K562 (cell line): ENCODE measurements around the gene CHD2. TPM values are rescaled to one million over a fixed set of nuclear protein-coding genes. Genes with fewer than 3 reads are reported as not detected.
A peak's percentile ranks its signal among the peaks of the same experiment; 100 is the strongest.

Experiments
- ATAC-seq: fragments of 200-7000 bp; cut with Tn5 transposase; 3 replicates; pipeline ENCODE4 v1.9.1; 2020; ENCODE audit warnings: moderate library complexity
- BruUV-seq: library from RNA; stranded (reverse); fragments of 400-500 nt; replicated peaks from 2 replicates; lab custom pipeline; 2021; lab: Mats Ljungman, UMichigan
- CTCF ChIA-PET: fragments of 300-600 bp; formaldehyde crosslinking; extraction: SDS; loops from one replicate; lab custom pipeline; 2021; ENCODE audit warnings: low intra/inter-chr PET ratio; lab: Yijun Ruan, JAX
- POLR2A ChIA-PET: fragments of 300-600, 350-650 bp; sonication (Branson Sonifier 250); formaldehyde crosslinking; extraction: SDS; loops from one replicate; lab custom pipeline; 2021; ENCODE audit warnings: antibody characterized with exemption, inconsistent platforms; lab: Yijun Ruan, JAX
- DNase-seq, 4 experiments: peaks; one replicate each; pipeline versions ENCODE4 v3.0.0 to v3.0.0-alpha.2; 2011 to 2018; ENCODE audit warnings: low spot score in 3 of 4, mixed read lengths in 3 of 4; ENCODE audit errors: extremely low read depth in 1 of 4
- FAIRE-seq: peaks from 2 replicates; lab custom pipeline; 2011; peaks lifted over from hg19 to GRCh38; lab: Jason Lieb, UNC
- H2AFZ ChIP-seq: 2 replicates; pipeline ENCODE4 v1.6.0; 2011; ENCODE audit warnings: low read depth, low read length, control low read depth, inconsistent platforms
- H3K27ac ChIP-seq: fragments of 200-600 bp; 3 replicates; pipeline ENCODE4 v1.8.0; 2011; ENCODE audit warnings: low read depth, mild to moderate bottlenecking, control low read depth, inconsistent platforms, low read length, moderate library complexity, mixed read lengths; ENCODE audit errors: extremely low read depth
- H3K27me3 ChIP-seq, 2 experiments: fragments of 300-600 bp in 1 of 2; 2 replicates in 1 of 2; 3 replicates in 1 of 2; pipeline versions ENCODE4 v1.6.0 to v1.8.0; 2011; ENCODE audit warnings: inconsistent platforms in 2 of 2, low read length in 2 of 2, mild to moderate bottlenecking in 1 of 2, mixed read lengths in 1 of 2, moderate library complexity in 1 of 2; ENCODE audit not compliant: control insufficient read depth in 2 of 2, insufficient read depth in 2 of 2
- H3K36me3 ChIP-seq: fragments of 300-600 bp; 3 replicates; pipeline ENCODE4 v1.8.0; 2011; ENCODE audit warnings: mild to moderate bottlenecking, low read length, inconsistent platforms; ENCODE audit not compliant: control insufficient read depth, insufficient read depth
- H3K4me1 ChIP-seq, 2 experiments: fragments of 200-600 bp in 1 of 2; replicated peaks in 1 of 2; 2 replicates in 1 of 2; 3 replicates in 1 of 2; pipeline versions ENCODE4 v1.5.1 to v1.8.0; 2011; ENCODE audit warnings: inconsistent platforms in 2 of 2, low read length in 2 of 2, mild to moderate bottlenecking in 1 of 2, mixed read lengths in 1 of 2, moderate library complexity in 1 of 2; ENCODE audit not compliant: control insufficient read depth in 2 of 2, insufficient read depth in 2 of 2
- H3K4me2 ChIP-seq: 2 replicates; pipeline ENCODE4 v1.6.1; 2011; ENCODE audit warnings: low read length, control low read depth, inconsistent platforms, mixed read lengths; ENCODE audit not compliant: insufficient read depth
- H3K4me3 ChIP-seq: fragments of 200-600 bp; sonication (generic), shearing (Covaris generic); 2 replicates; pipeline ENCODE4 v1.5.1; 2016; ENCODE audit warnings: control low read depth, inconsistent platforms
- H3K79me2 ChIP-seq: fragments of 200-600 bp; 3 replicates; pipeline ENCODE4 v1.8.0; 2011; ENCODE audit warnings: low read length, inconsistent platforms; ENCODE audit not compliant: control insufficient read depth, insufficient read depth
- H3K9ac ChIP-seq, 2 experiments: 2 replicates each; pipeline versions ENCODE4 v1.6.0 to v1.6.1; 2011; ENCODE audit warnings: low read depth in 2 of 2, low read length in 2 of 2, control low read depth in 1 of 2, inconsistent platforms in 1 of 2, mild to moderate bottlenecking in 1 of 2, mixed read lengths in 1 of 2; ENCODE audit not compliant: insufficient read depth in 1 of 2
- H3K9me1 ChIP-seq: one replicate; pipeline ENCODE4 v1.6.0; 2011; ENCODE audit warnings: inconsistent platforms, mild to moderate bottlenecking, low read length, moderate library complexity; ENCODE audit not compliant: control insufficient read depth, insufficient read depth
- H3K9me3 ChIP-seq: replicated peaks from 2 replicates; pipeline ENCODE4 v1.5.1; 2011; ENCODE audit warnings: low read depth, low read length, inconsistent platforms; ENCODE audit not compliant: control insufficient read depth, insufficient read depth
- H4K20me1 ChIP-seq: replicated peaks from 2 replicates; pipeline ENCODE4 v1.6.1; 2011; ENCODE audit warnings: low read length, inconsistent platforms, mixed read lengths; ENCODE audit not compliant: control insufficient read depth, insufficient read depth
- ARNT ChIP-seq, 2 experiments: fragments of 450-650 bp; IDR thresholded peaks; 2 replicates each; pipeline ENCODE4 v1.6.1; 2016; ENCODE audit warnings: mild to moderate bottlenecking in 1 of 2
- CBX1 ChIP-seq: sonication (generic); IDR thresholded peaks from 2 replicates; pipeline ENCODE4 v1.6.1; 2016; ENCODE audit warnings: antibody characterized with exemption, low read depth, mild to moderate bottlenecking
- CBX2 ChIP-seq: fragments of 200-600 bp; sonication (generic); IDR thresholded peaks from one replicate; pipeline ENCODE4 v1.6.1; 2012; ENCODE audit warnings: mild to moderate bottlenecking, low read length, inconsistent platforms; ENCODE audit not compliant: insufficient read depth, poor library complexity, severe bottlenecking
- CBX3 ChIP-seq, 2 experiments: IDR thresholded peaks; 1 replicate in 1 of 2; 2 replicates in 1 of 2; pipeline ENCODE4 v1.6.1; 2012; ENCODE audit warnings: inconsistent platforms in 2 of 2, low read length in 2 of 2, borderline replicate concordance in 1 of 2, control low read depth in 1 of 2
- CBX5 ChIP-seq: IDR thresholded peaks from 2 replicates; pipeline ENCODE4 v1.6.1; 2014; ENCODE audit warnings: low read depth, borderline replicate concordance
- HOXB6 ChIP-seq: fragments of 250-450 bp; sonication (Bioruptor Pico); IDR thresholded peaks from 2 replicates; pipeline ENCODE4 v1.5.1; 2022; ENCODE audit warnings: mild to moderate bottlenecking, borderline replicate concordance
- PHB2 ChIP-seq: fragments of 450-650 bp; IDR thresholded peaks from 2 replicates; pipeline ENCODE4 v1.6.1; 2017; ENCODE audit warnings: low read depth
- PTTG1 ChIP-seq: fragments of 450-650 bp; IDR thresholded peaks from 2 replicates; pipeline ENCODE4 v1.6.1; 2016; ENCODE audit warnings: low read depth, mild to moderate bottlenecking, missing genetic modification characterization, missing compliant biosample characterization
- RUNX1 ChIP-seq: sonication (generic); IDR thresholded peaks from 2 replicates; pipeline ENCODE4 v1.6.1; 2016; ENCODE audit warnings: antibody characterized with exemption, low read depth
- SMAD3 ChIP-seq: fragments of 450-650 bp; formaldehyde crosslinking; conservative IDR thresholded peaks from 2 replicates; pipeline ENCODE4 v1.4.0; 2020; ENCODE audit warnings: mild to moderate bottlenecking
- TAF7 ChIP-seq: fragments of 450-650 bp; IDR thresholded peaks from 2 replicates; pipeline ENCODE4 v1.6.1; 2016; ENCODE audit warnings: missing genetic modification characterization, missing compliant biosample characterization
- TCF3 ChIP-seq: sonication (generic); formaldehyde crosslinking; IDR thresholded peaks from 2 replicates; pipeline ENCODE4 v1.4.0; 2020; ENCODE audit warnings: mild to moderate bottlenecking, missing genetic modification reagents
- XRCC3 ChIP-seq: fragments of 450-650 bp; IDR thresholded peaks from 2 replicates; pipeline ENCODE4 v1.6.1; 2017; ENCODE audit warnings: mild to moderate bottlenecking, moderate library complexity
- ZEB2 ChIP-seq: fragments of 450-650 bp; IDR thresholded peaks from 2 replicates; pipeline ENCODE4 v1.6.1; 2016
- ZNF140 ChIP-seq: fragments of 250-450 bp; sonication (Bioruptor Pico); IDR thresholded peaks from 2 replicates; pipeline ENCODE4 v1.8.0; 2021; ENCODE audit warnings: moderate library complexity, mild to moderate bottlenecking, inconsistent platforms
- ZNF561 ChIP-seq: fragments of 450-650 bp; formaldehyde crosslinking; conservative IDR thresholded peaks from 2 replicates; pipeline ENCODE4 v1.4.0; 2020; ENCODE audit warnings: mild to moderate bottlenecking, moderate library complexity
- ZNF764 ChIP-seq: fragments of 250-450 bp; sonication (Bioruptor Pico); IDR thresholded peaks from 2 replicates; pipeline ENCODE4 v1.4.0; 2020; ENCODE audit warnings: low read depth, mild to moderate bottlenecking, moderate library complexity
- WGBS: fragments of 100-300 bp; shearing (Covaris generic); methylation state at CpG from one replicate; pipeline ENCODE4 v1.1.6; 2016; ENCODE audit warnings: low coverage, mixed read lengths; ENCODE audit not compliant: insufficient coverage; ENCODE audit errors: missing lambda C conversion rate; 5-methylcytosine and 5-hydroxymethylcytosine counted together
- in situ Hi-C: fragments of 300-500 bp; cut with MboI; formaldehyde crosslinking; loops from 4 replicates; pipeline ENCODE4 v1.15.0; 2018; ENCODE audit warnings: inconsistent platforms, mixed read lengths
- intact Hi-C: fragments of 100-400 bp; cut with micrococcal nuclease; formaldehyde crosslinking; loops from 2 replicates; pipeline ENCODE4 v1.14.2; 2022
- polyA plus RNA-seq, 8 experiments: library from polyadenylated mRNA; depleted of rRNA in 4 of 8; stranded (reverse) in 5 of 8; unstranded in 3 of 8; fragments of >200 nt; fragmentation: Nextera tagmentation in 2 of 8; fragmentation: Illumina TruSeq in 1 of 8; extraction: Ambion mirVana in 2 of 8; extraction: Trizol in 1 of 8; gene quantifications; 2 replicates each; pipeline versions ENCODE4 v1.2.1 to v1.2.3, GENCODE V29; 2011 to 2014; ENCODE audit warnings: inconsistent platforms in 1 of 8, missing spikeins in 1 of 8
- total RNA-seq, 7 experiments: library from RNA; depleted of rRNA in 6 of 7; stranded (reverse); fragments of >200 nt in 6 of 7; fragmentation: Illumina TruSeq in 2 of 7; extraction: Trizol in 2 of 7; gene quantifications; 2 replicates each; pipeline versions ENCODE4 v1.2.1 to v1.2.3, GENCODE V29; 2011 to 2021; ENCODE audit warnings: low replicate concordance in 1 of 7
- TF ChIP-seq, protein P1 (sequence below): sonication (generic); formaldehyde crosslinking; IDR thresholded peaks from 2 replicates; pipeline ENCODE4 v1.8.1; 2023; ENCODE audit warnings: mild to moderate bottlenecking, missing genetic modification reagents
- TF ChIP-seq, protein P2 (sequence below): fragments of 450-650 bp; IDR thresholded peaks from 2 replicates; pipeline ENCODE4 v1.6.1; 2018; ENCODE audit warnings: mild to moderate bottlenecking, low read depth; ENCODE audit not compliant: partially characterized antibody

The CHD2 gene
- total and polyA plus RNA-seq, 9 of the 15 experiments (the other 6 are each of a cell fraction or from before 2014, with no cell fraction given): 38.9 to 70.8 (median 56.2) TPM

DNA sequence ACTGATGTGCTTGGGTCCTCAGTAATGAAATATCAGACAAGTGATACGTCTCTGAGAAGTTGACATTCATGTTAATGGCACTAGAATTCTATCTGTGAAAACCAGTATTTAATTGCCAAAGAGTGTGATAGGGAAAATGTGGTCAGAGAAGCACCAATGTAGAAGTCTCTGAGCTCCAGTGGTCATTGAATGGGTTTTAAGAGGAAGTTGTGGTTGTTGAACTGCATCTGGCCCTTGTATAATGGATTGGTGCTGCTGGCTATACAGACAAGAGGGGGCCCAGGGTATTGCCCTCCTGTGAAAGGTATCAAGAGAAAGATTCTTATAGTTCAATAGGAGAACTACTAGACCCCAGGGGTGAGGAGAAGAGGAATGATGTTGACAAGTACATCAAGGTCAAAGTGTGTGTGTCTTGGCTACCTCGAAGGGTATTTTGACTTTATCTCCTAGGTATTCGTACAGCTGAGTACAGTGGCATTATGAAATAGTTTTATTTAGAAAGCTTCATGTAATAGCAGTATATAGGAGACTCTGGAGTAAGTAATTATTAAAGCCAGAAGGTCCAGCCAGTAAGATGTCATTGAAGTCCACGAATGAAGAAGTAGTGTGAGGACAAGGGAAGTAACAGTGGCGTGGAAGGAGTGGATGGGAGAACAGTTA lies 47.1 kb downstream of the CHD2 start (continued):
- TF ChIP-seq TCF3 (CRISPR knock-in tag) (no peak), ZNF764 (CRISPR knock-in tag) (no peak), CBX2 (no peak), HOXB6 (no peak), ZNF140 (CRISPR knock-in tag) (no peak), PHB2 (no peak), TAF7 (no peak), PTTG1 (tag) (no peak), SMAD3 (CRISPR knock-in tag) (no peak), RUNX1 (no peak)

DNA sequence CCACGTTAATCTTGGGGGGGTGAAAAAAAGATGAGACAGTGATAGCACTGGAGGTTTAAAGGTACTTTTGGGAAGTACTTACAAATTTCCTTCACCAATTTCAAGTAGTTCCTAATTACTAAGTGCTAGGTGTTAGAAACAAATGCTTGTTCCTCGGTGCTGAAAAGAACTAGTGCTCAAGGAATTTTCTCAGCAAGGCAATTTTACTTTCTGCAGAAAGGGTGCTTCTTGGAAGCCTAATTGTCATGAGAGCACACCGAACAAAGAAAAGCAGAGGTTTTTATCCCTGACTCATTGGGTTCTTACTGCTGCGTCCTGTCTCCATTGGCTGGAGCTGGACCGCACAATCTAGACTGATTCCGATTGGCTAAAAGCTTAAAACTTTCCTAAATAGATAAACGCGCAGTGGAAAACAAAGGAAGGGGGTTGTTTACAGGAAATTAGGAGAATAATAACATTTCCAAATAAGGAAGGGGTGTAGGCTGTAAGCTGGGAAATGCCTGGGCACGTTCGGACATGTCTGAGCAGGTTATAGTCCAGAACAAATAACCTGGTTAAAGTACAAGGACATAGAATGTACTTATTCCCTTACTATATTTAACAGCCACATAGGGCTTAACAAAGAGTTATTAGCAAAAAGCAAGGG lies 49.6 kb downstream of the CHD2 start:
- WGBS: 90% methylated on average over 9 of the region's 10 CpGs
- H2AFZ ChIP-seq: no peak overlapping the region
- H3K9me1 ChIP-seq: no peaks in the 10 kb centered on the region
- ChIA-PET POLR2A (interaction anchor here (1.0 kb wide), 1 partner anchor 11 kb away, joined by 4 read pairs; no protein-coding TSS in a partner anchor), CTCF (interaction anchor here (0.7 kb wide), 1 partner anchor 12 kb away, joined by 3 read pairs; no protein-coding TSS in a partner anchor)
- in situ Hi-C loops: no loop called here
- H3K4me2 ChIP-seq: no peak overlapping the region
- no peak for ATAC-seq
- intact Hi-C loops: no loop called here
- H3K9me3 ChIP-seq: peaks cover 16% of the 10 kb centered on the region
- H3K36me3 ChIP-seq: peaks cover 94% of the 10 kb centered on the region
- no peak overlapping the region for H3K27ac ChIP-seq
- no peaks in the 10 kb centered on the region for H3K79me2 ChIP-seq
- H3K27me3 ChIP-seq: no peaks in the 10 kb centered on the region
- H4K20me1 ChIP-seq: no peaks in the 10 kb centered on the region
- no peak for DNase-seq
- H3K4me3 ChIP-seq: no peak overlapping the region
- no peak for FAIRE-seq
- no TSS peak for BruUV-seq
- no peak overlapping the region for H3K9ac ChIP-seq
- H3K4me1 ChIP-seq: no peaks in the 10 kb centered on the region
- TF ChIP-seq, protein P1, sequence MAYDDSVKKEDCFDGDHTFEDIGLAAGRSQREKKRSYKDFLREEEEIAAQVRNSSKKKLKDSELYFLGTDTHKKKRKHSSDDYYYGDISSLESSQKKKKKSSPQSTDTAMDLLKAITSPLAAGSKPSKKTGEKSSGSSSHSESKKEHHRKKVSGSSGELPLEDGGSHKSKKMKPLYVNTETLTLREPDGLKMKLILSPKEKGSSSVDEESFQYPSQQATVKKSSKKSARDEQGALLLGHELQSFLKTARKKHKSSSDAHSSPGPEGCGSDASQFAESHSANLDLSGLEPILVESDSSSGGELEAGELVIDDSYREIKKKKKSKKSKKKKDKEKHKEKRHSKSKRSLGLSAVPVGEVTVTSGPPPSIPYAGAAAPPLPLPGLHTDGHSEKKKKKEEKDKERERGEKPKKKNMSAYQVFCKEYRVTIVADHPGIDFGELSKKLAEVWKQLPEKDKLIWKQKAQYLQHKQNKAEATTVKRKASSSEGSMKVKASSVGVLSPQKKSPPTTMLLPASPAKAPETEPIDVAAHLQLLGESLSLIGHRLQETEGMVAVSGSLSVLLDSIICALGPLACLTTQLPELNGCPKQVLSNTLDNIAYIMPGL (CRISPR knock-in tag): no peak
- TF ChIP-seq CBX1 (0 out of 2 replicates have a peak, but pooled peaks have one; percentile 46), CBX3 (IDR thresholded peaks at IDR 0.05; ENCODE audit: borderline replicate concordance in 1 of 2, low read length in 2 of 2) (peak in 1 of 2 experiments; percentile 100; a peak in 2 of 3 replicates), ZEB2 (0 out of 2 replicates have a peak, but pooled peaks have one; percentile 50), CBX5 (peak; percentile 85), ARNT (IDR thresholded peaks at IDR 0.05) (0 out of 4 replicates have a peak, but pooled peaks of 1 of the 2 experiments have one; percentile 46), ZNF561 (CRISPR knock-in tag) (peak; percentile 83), XRCC3 (peak; percentile 87; the same call in 1 of the 2 replicates)
- TF ChIP-seq, protein P2, sequence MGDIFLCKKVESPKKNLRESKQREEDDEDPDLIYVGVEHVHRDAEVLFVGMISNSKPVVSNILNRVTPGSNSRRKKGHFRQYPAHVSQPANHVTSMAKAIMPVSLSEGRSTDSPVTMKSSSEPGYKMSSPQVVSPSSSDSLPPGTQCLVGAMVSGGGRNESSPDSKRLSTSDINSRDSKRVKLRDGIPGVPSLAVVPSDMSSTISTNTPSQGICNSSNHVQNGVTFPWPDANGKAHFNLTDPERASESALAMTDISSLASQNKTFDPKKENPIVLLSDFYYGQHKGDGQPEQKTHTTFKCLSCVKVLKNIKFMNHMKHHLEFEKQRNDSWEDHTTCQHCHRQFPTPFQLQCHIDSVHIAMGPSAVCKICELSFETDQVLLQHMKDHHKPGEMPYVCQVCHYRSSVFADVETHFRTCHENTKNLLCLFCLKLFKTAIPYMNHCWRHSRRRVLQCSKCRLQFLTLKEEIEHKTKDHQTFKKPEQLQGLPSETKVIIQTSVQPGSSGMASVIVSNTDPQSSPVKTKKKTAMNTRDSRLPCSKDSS: peak; percentile 98
